GM23248 (cell line): ENCODE results near the gene UBAP1. TPM values are rescaled to one million over a fixed set of nuclear protein-coding genes. Genes with fewer than 3 reads are reported as not detected.
"Not testable (repeated sequence)": the region's sequence is repeated elsewhere in the genome, so short reads cannot be mapped to it uniquely, and the experiment has no call there.

Experiments
- DNase-seq: peaks from one replicate; pipeline ENCODE4 v3.0.0-alpha.2; 2015
- H2AFZ ChIP-seq: fragments of 200-600 bp; sonication (generic); 2 replicates; pipeline ENCODE4 v1.6.1; 2016; ENCODE audit warnings: antibody characterized with exemption
- H3F3A ChIP-seq: fragments of 200-600 bp; sonication (generic); 2 replicates; pipeline ENCODE4 v1.6.1; 2016; ENCODE audit warnings: mild to moderate bottlenecking, antibody characterized with exemption, mixed run types; ENCODE audit not compliant: insufficient read depth
- H3K27ac ChIP-seq: fragments of 200-600 bp; sonication (generic); 2 replicates; pipeline ENCODE4 v1.5.1; 2016; ENCODE audit warnings: mild to moderate bottlenecking
- H3K27me3 ChIP-seq: fragments of 200-600 bp; sonication (generic); replicated peaks from 2 replicates; pipeline ENCODE4 v1.6.1; 2016; ENCODE audit warnings: mild to moderate bottlenecking; ENCODE audit not compliant: insufficient read depth
- H3K36me3 ChIP-seq: fragments of 200-600 bp; sonication (generic); 2 replicates; pipeline ENCODE4 v1.6.1; 2016; ENCODE audit warnings: low read depth, mild to moderate bottlenecking
- H3K4me1 ChIP-seq: fragments of 200-600 bp; sonication (generic); 2 replicates; pipeline ENCODE4 v1.6.1; 2016; ENCODE audit warnings: mild to moderate bottlenecking; ENCODE audit not compliant: insufficient read depth
- H3K4me2 ChIP-seq: fragments of 200-600 bp; sonication (generic); one replicate; pipeline ENCODE4 v1.6.1; 2016; ENCODE audit warnings: mild to moderate bottlenecking; ENCODE audit not compliant: unreplicated experiment
- H3K4me3 ChIP-seq: fragments of 200-600 bp; sonication (generic); 2 replicates; pipeline ENCODE4 v1.5.1; 2016; ENCODE audit warnings: mild to moderate bottlenecking
- H3K79me2 ChIP-seq: fragments of 200-600 bp; sonication (generic); 2 replicates; pipeline ENCODE4 v1.6.1; 2016; ENCODE audit warnings: mild to moderate bottlenecking; ENCODE audit not compliant: insufficient read depth
- H3K9ac ChIP-seq: fragments of 200-600 bp; sonication (generic); 2 replicates; pipeline ENCODE4 v1.6.1; 2016; ENCODE audit warnings: mild to moderate bottlenecking
- H3K9me2 ChIP-seq: fragments of 200-600 bp; sonication (generic); 2 replicates; pipeline ENCODE4 v1.6.1; 2016; ENCODE audit warnings: mixed run types, mild to moderate bottlenecking, moderate library complexity; ENCODE audit not compliant: insufficient read depth
- H3K9me3 ChIP-seq: fragments of 200-600 bp; sonication (generic); one replicate; pipeline ENCODE4 v1.6.1; 2017; ENCODE audit warnings: low read depth
- H4K20me1 ChIP-seq: fragments of 200-600 bp; sonication (generic); 2 replicates; pipeline ENCODE4 v1.6.0; 2016; ENCODE audit not compliant: insufficient read depth
- EZH2 ChIP-seq: fragments of 200-600 bp; sonication (generic); IDR thresholded peaks from 2 replicates; pipeline ENCODE4 v1.6.1; 2018; ENCODE audit warnings: antibody characterized with exemption, mild to moderate bottlenecking; ENCODE audit not compliant: insufficient read depth, poor library complexity, severe bottlenecking
- EZH2phosphoT487 ChIP-seq: fragments of 200-600 bp; sonication (generic); IDR thresholded peaks from 2 replicates; pipeline ENCODE4 v1.6.1; 2018; ENCODE audit warnings: antibody characterized with exemption, moderate library complexity, mild to moderate bottlenecking, low read depth; ENCODE audit not compliant: insufficient read depth
- WGBS, 2 experiments: methylation state at CpG; one replicate each; pipeline ENCODE4 v1.1.6; 2015 to 2017; ENCODE audit warnings: low lambda C conversion rate in 2 of 2, low coverage in 1 of 2; ENCODE audit errors: missing lambda C conversion rate in 2 of 2; 5-methylcytosine and 5-hydroxymethylcytosine counted together
- in situ Hi-C: fragments of 300-500 bp; cut with MboI; formaldehyde crosslinking; loops from 2 replicates; pipeline ENCODE4 v1.15.0; 2020
- polyA plus RNA-seq: library from polyadenylated mRNA; unstranded; fragments of >200 nt; fragmentation: Nextera tagmentation; extraction: Ambion mirVana; gene quantifications from 2 replicates; pipeline ENCODE4 v1.2.1, GENCODE V29; 2016
- total RNA-seq: library from RNA; depleted of rRNA; stranded (reverse); fragments of >200 nt; shearing (Covaris generic); gene quantifications from 2 replicates; pipeline ENCODE4 v1.2.3, GENCODE V29; 2014

The UBAP1 gene
- total and polyA plus RNA-seq, 2 experiments from 2014 or later = 26.8 to 50.1 TPM

DNA sequence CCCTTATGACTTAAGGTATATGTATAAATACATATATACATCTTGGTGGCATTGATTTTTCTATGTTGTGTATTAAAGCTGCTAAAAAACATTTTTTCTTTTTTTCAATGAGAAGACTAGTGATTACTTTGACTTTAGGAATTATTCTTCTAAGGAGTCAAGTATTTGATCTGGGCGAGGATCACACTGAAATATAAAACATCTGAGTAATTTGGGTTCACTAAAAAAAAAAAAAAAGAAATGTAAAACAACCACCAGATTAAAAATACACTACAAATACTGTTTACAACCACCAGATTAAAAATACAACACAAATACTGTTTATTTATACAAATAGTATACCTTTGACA lies 9.0 kb downstream of the UBAP1 start:
- Histone ChIP-seq H4K20me1 (peaks cover 12% of the 10 kb centered on the region; the same call in 1 of the 2 replicates), H3K9me2 (no peaks in the 10 kb centered on the region), H2AFZ (no peak overlapping the region), H3K4me3 (no peak overlapping the region), H3K27me3 (no peaks in the 10 kb centered on the region), H3K27ac (no peak overlapping the region), H3K79me2 (peaks cover 98% of the 10 kb centered on the region), H3K9ac (no peak overlapping the region), H3K36me3 (peaks cover 4% of the 10 kb centered on the region; the same call in 1 of the 2 replicates), H3K9me3 (no peaks in the 10 kb centered on the region), H3K4me1 (peaks cover 34% of the 10 kb centered on the region), H3K4me2 (peak overlapping the region; percentile 41), H3F3A (peaks cover 20% of the 10 kb centered on the region)
- WGBS, 2 experiments = 63 to 94% methylated on average over 1 of the region's 1 CpG
- in situ Hi-C loops = no loop called here
- no peak for TF ChIP-seq EZH2phosphoT487
- TF ChIP-seq EZH2 = no peak
- DNase-seq = peak; percentile 51

DNA sequence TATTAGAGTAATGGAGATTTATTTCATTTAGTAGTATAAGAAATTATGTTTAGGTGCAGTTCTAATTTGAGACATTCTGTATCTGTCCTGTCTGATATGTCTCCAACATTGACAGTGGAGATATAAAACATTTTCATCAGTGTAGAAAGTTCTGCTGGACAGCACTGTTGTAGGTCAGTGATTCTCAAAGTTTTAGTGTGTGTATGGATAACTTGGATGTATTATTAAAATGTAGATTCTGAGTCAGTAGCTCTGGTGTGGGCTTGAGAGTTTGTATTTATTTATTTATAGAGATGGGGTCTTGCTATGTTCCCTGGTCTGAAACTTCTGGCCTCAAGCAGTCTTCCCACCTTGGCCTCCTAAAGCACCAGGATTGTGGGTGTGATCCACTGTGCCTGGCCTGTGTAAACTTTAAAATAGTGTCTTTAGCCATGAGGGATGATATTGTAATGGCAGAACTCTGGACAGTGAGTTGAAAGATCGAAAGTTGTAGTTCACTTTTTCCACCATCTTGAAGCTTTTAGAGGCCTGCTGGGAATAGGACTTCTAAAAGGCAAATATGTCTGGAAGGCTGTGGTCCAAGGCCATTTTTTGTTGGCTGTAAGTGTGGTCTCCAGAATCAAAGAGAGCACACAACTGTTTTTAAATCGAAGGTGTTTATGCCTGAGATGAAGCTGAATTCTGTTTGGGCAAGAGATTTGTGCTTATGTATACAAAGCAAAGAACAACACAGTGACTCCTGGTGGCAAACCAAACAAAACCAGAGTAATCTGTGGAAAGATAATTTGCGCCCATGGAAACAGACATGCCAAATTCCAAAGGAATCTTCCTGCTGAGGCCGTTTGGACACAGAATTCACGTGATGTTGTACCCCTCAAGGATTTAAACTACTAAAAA lies 12.4 kb downstream of the UBAP1 start:
- peaks cover 26% of the 10 kb centered on the region for H3K4me1 ChIP-seq
- no peaks in the 10 kb centered on the region for H3K36me3 ChIP-seq
- in situ Hi-C loops = no loop called here
- H4K20me1 ChIP-seq = peaks cover 15% of the 10 kb centered on the region; the same call in 1 of the 2 replicates
- H3K27me3 ChIP-seq = no peaks in the 10 kb centered on the region
- no peak overlapping the region for H3K27ac ChIP-seq
- H3K4me2 ChIP-seq = no peak overlapping the region
- H2AFZ ChIP-seq = no peak overlapping the region
- peaks cover 99% of the 10 kb centered on the region for H3K79me2 ChIP-seq
- no peak overlapping the region for H3K9ac ChIP-seq
- no peaks in the 10 kb centered on the region for H3K9me2 ChIP-seq
- 48 to 52% methylated on average over 5 of the region's 5 CpGs for WGBS, 2 experiments
- TF ChIP-seq EZH2 = no peak
- TF ChIP-seq EZH2phosphoT487 = no peak
- DNase-seq = peak; percentile 51
- no peaks in the 10 kb centered on the region for H3K9me3 ChIP-seq
- no peak overlapping the region for H3K4me3 ChIP-seq
- peaks cover 15% of the 10 kb centered on the region; the same call in 1 of the 2 replicates for H3F3A ChIP-seq

DNA sequence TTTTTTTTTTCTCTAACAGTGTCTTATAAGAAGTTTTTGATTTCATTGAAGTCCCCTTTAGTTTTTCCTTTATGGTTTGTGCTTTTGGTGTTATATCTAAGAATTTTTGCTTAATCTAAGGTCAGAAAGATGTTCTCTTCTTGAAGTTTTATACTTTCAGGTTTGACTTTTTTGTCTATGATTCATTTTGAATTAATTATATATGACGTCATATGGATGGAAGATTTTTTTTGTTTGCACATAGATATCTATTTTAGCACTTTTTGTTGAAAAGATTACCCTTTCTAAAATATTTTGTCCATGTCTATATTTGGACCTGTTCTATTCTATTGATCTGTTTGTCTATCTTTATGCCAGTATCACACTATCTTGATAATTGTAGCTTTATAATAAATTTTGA lies 16.3 kb downstream of the UBAP1 start:
- in situ Hi-C loops = no loop called here
- Histone ChIP-seq H2AFZ (no peak overlapping the region), H3K79me2 (peaks cover 100% of the 10 kb centered on the region), H3K4me3 (no peak overlapping the region), H3K27ac (no peak overlapping the region), H3K9me2 (no peaks in the 10 kb centered on the region), H4K20me1 (peaks cover 17% of the 10 kb centered on the region), H3F3A (peaks cover 6% of the 10 kb centered on the region; the same call in 1 of the 2 replicates), H3K9ac (no peak overlapping the region), H3K9me3 (no peaks in the 10 kb centered on the region), H3K36me3 (no peaks in the 10 kb centered on the region), H3K4me2 (no peak overlapping the region), H3K27me3 (no peaks in the 10 kb centered on the region), H3K4me1 (peaks cover 11% of the 10 kb centered on the region; the same call in 1 of the 2 replicates)
- DNase-seq = no peak
- no peak for TF ChIP-seq EZH2phosphoT487
- no peak for TF ChIP-seq EZH2
- WGBS, 2 experiments = 44 to 55% methylated on average over 1 of the region's 1 CpG

DNA sequence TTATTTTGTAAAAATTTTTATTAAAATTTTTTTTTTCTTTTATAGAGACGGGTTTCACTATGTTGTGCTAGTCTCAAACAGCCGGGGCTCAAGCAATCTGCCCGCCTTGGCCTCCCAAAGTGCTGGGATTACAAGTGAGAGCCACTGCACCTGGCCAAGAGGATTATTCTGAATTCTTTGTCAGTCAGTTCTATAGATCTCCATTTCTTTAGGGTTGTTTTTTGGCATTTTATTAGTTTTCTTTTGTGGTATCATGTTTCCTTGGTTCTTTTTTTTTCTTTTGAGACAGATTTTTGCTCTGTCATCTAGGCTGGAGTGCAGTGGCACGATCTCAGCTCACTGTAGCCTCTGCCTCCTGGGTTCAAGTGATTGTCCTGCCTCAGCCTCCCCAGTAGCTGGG lies 18.4 kb downstream of the UBAP1 start:
- H3K4me3 ChIP-seq, in situ Hi-C loops, H3K4me2 ChIP-seq, H2AFZ ChIP-seq, DNase-seq, H3K4me1 ChIP-seq, H3K9me2 ChIP-seq, H3F3A ChIP-seq, H3K27me3 ChIP-seq, H3K9ac ChIP-seq, H3K9me3 ChIP-seq, H3K27ac ChIP-seq, H3K36me3 ChIP-seq: not testable (repeated sequence)
- Histone ChIP-seq H4K20me1 (peaks cover 13% of the 10 kb centered on the region), H3K79me2 (peaks cover 100% of the 10 kb centered on the region)
- 97 to 98% methylated on average over 4 of the region's 4 CpGs for whole genome bisulfite sequencing, 2 experiments
